Epidermal melanocyte (primary cell): ENCODE data around the gene CDH2.

ENCODE experiments used
- DNase-seq: peaks from one replicate; pipeline ENCODE4 v3.0.0; 2011; ENCODE audit warnings: low spot score; ENCODE audit not compliant: insufficient read length

Gene CDH2

DNA sequence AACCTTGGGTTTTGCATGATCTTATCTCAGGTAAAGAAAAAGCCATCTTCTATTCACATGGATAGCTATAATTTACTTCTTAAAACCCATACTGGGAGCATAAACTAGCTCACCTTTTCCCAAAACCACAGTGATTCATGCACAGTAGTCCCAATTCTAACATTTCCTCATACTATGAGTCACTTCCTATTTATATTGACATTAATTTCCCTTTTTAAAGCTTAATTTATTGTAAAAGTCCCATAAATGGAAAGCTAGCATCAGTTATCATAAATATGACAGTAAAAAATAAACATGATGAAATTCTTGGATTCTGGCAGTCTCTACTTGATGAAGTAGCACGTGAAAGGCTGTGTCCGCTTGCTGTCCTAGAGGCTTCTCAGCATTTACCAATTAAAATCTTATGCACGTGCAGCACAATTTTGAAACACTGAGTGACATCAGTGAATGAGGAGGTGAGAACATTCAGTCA lies 180.1 kb downstream of the CDH2 start:
- DNase-seq = no peak

DNA sequence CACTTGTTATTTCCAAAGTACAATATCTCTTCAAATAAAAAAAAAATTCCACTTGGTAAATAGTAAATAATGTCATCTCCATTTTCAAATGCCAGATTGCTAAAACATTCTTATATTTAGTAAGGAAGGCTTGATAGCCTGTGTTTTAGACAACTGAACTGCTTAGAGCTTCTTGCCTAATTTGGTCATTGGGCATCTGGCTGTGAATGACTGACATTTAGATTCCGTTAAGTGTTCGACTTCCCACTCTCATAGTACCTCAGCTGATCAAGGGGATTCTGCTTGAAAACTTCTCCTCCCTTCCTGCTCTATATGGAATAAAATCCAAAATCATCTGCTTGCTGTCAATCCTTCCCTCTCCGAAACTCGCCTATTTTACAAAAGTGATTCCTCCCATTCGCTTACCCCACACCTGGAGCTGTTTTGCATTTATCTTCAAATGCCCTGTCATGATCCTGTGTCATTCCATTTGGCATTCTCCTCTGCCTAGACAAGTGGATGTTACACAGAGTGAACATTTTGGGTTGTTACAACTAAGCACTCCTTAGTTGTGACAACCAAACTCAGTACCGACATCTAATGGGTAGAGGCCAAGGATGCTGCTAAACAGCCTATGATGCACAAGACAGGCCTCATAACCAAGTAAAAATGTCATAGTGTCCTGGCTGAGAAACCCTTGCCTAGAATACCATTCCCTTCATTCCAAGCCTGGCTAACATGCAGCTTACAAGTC lies 181.0 kb downstream of the CDH2 start:
- DNase-seq = no peak

DNA sequence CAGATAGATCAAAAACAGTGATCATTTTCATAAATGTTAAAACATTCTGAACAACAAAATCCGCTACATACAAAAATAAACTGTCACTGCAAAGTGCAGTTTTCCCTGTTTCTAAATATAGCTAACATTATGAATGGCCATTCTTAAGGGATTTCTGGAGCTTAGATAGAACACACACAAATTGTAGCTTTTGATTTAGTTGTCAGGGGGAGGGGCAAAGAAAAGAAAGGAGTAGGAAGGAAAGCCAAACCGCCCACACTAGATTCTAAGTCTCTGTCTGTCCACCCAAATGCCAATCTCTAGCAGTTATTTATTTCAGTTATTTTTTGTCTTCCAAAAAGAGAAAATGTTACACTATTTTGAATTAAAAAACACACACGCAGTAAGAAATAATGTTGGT lies 182.4 kb downstream of the CDH2 start:
- DNase-seq = no peak

DNA sequence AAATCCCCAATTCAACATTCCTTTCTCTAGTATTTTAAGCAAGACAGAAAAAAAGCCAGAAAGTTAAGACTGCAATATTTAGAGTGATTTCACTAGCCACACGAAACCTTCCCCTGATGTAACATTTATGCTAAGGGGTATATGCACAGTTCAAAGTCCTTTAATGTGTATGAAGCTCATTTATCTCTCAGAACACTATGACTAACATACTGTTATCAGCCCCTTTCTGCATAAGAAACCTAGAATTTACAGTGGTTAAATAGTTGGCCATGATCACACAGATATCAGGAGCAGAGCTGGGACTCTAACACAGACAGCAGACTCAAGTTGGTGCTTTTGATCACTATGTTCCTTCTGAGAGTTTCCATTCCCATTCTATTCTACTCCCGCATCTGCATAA lies 185.5 kb downstream of the CDH2 start:
- DNase-seq = no peak

DNA sequence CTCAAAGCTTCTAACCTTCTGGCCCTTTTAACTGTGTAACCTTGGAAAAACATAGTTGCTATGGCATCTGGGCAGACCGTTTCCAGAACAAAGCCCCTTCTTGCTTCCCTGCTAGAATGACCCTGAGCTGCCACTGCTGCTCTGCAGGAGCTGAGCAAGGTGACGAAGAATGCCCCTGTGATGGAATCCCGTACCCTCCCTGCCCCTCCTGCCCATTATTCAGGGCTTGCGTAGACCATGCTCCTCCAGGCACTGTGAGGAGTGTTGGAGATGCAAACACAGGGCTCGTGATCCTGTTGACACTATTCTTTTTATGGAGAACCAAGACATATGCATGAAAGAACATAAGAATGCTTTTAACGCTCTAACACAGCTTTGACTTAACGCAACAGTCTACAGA lies 191.1 kb downstream of the CDH2 start:
- no peak for DNase-seq

DNA sequence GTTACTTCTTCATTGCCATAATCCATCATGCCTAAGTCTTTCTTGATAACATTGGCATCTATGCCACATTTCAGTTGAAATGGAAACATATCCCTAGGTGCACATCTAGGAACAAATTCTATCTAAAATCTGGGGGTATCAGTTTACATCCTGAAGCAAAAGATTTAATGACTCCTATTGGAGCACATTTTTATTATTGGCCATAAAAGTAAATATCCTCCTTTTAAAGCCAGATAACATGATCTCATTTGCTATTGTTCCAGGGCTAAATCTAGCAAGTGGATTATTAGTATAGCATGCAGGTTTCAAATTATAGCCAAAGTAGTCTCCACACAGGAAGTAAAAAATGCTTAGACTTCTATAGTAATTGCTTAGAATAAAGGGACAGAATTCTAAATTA lies 193.2 kb downstream of the CDH2 start:
- DNase-seq = no peak

DNA sequence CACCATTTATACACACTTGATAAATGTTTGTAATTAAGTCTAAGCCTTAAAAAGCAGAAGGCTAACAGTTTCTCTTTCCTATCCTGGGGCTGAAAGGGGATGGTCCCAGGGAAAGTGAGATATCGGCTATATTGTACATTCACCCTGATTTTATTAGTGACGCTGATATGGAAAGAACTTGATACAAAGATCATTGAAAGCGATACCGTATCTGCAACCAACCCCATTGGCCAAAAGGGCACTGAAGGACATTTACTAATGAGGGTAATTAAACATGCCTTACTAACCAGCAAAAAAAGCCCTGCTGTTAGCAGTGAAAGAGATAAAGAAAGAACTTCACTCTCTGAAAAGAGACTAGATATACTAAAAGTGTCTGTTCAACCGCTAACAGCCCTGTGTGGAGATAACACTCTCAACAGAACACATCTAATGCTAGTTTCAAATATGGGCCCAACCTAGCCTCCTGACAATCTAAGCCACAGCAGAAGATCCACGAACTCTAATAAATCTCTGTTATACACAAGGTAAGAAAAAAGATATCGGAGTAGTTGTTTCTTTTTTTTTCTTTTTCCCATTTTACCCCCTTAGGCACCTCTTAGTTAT lies 200.0 kb downstream of the CDH2 start:
- no peak for DNase-seq

DNA sequence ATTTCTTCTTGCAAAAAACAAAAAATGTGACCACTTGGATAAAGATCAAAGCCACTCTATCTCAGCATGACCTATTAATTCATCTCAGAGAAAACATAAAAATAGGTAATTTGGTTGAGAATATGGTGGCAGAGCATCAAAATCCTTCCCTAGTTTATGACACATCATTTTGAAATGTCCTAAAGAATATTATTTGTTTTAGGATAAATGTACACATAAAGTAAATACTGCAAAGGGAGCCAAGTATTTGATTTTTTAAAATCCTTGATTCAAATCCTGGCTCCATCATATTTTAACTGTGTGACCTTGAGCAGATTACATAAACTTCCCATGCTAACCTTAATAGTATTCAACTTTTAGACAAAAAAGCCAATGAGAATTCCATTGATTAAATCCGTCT lies 206.6 kb downstream of the CDH2 start:
- DNase-seq = no peak

DNA sequence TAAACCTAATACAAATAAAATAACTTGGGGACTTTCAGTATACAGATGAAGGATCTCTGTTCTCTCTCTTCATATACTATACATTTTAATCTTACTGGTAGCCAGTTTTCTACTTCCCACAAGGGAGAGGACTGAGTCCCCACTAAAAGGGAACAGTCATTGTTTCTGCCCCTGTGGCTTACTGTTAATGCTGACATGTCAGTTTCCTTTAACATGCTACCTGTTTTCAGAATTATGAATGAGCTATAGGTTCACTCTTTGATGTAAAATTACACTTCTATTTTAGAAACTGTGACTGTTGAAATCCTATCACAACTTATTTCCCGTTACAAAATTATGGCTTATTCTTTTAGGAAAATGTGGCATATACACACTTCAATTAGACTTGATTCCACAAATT lies 207.7 kb downstream of the CDH2 start:
- DNase-seq = no peak

DNA sequence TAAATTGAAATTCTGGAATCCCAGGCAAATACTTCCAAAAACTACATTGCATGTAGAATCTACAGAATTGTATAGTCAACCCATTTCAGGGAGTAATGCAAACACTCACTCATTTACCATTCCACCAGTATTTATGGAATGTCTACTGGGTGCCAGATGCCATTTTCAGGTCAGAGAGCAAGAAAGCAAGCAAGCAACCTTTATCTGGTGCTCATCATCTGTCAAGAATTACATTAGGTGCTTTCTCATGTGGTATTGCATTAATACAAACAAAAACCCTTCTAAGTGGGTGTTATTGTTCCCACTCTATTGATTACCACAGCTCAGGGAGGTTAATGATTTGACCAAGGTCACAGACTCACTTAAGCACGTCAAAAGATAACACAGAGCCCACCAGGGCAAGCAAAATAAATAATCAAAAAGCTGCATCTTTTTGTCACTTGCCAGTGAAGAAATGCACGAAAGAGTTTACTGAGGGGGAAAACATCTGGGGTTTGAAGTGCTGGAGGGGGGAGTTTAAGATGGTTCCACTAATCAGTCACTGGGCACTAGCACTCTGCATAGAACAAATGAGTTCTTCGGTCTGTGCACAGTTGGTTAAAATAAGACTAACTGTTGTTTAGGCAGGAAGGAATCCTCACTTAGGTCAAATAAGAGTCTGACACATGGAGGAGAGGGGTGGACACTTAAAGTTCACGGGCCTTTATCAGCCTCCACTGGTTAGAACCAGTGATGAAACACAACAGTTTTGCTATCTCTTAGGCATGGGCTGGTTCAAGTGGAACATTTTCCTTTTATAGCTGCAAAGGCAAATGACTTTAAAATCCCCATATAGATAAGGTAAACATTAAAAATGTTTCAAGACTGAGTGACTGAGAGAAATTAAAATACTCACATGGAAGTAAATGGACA lies 208.8 kb downstream of the CDH2 start:
- DNase-seq = no peak

DNA sequence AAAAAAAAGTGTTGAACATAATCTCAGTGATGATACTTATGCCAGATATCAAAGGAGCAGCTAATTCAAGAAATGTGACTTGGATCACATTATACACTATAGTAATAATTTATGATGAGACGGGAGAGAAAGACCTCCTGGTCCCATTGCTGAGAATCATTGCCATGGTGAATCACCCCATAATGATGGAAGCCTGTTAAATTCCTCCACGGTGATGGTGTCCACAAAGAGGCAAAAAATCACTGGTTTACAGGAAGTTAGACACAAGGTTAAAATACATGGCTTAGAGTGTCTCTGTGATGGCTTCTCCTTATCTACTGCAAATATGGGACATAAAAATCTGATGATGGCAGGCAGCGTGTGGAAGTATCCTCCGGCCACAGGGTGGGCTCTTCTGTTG lies 210.0 kb downstream of the CDH2 start:
- no peak for DNase-seq

DNA sequence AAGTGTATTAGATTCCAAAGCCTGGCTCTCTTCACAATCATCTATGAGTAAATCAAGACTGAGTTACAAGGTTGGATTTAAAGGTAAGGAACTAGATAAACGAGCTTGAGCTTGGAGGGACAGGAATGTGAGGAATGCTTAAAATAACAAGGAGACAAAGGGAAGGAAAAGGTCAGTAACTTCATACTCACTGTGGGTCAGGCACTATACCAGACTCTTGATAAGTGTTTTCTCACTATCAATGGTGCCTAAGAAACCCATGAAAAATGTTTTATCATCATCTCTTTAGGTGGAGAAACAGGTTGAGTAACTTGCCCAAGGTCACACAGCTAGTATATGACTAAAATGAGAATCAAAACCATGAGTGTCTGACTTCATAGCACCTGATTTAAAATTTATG lies 212.1 kb downstream of the CDH2 start:
- DNase-seq = no peak

DNA sequence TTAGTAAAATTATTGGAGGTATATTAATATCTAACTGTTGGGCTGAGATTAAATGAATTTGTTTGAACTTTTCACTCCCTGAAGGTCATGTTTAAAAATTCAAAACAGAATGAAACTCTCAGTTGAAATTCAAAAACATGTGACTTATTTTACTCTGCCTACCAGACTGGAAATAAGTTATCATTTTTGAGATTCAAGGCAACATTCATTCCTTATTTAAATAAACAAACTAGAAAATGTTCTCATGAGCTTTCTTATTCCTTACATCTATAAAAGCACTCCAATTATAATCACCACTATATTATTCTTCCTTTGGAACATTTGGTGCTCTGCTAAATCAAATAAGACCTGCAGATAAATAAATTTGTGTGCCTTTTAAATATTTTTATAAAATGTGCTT lies 217.8 kb downstream of the CDH2 start:
- no peak for DNase-seq

DNA sequence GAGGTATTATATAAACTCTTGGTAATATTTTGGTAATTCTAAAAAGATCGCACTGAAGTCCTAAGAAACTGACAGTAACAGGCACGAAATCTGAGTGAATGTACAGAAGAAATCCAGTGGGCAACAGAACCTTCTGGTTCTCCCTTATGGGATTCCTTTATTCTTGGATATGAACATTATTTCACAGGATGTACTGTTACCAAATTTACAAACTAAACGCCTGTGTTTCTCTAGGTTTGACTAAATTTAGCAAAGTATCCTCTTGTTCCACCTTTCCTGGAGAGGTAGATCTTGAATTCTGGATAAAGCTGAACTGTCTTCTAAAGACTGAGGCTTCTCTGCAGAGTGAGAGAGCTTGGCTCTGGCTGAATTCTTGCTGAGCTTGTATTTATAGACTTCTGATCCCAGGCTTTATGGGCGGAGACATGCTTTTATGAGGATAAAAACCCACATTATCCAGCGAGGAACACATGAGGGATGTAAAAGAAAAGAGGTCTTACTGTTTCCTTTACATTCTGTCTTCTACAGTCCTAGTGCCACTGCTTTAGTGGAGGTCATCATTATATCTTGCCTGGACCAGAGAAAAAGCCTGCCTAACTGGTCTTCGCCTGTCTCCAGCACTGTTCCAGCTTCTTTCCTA lies 220.8 kb downstream of the CDH2 start:
- DNase-seq = no peak

DNA sequence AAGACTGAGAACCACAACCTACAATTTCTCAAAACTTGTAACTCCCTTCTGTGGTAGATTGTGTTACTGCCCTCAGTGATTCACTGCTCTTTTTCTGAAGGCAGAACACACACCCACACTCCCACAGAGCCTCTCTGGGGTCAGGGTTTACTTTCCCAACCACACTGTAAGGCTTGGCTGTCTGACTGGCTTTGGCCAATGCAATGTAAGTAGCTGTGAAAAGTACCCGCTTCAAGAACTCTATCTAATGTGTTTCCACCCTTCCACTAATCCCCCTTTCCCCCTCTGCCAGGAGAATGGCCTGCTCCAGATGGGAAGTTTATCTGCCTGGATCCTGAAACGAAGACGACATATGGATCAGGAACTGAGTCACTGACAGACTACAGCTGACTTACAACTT lies 222.7 kb downstream of the CDH2 start:
- no peak for DNase-seq

DNA sequence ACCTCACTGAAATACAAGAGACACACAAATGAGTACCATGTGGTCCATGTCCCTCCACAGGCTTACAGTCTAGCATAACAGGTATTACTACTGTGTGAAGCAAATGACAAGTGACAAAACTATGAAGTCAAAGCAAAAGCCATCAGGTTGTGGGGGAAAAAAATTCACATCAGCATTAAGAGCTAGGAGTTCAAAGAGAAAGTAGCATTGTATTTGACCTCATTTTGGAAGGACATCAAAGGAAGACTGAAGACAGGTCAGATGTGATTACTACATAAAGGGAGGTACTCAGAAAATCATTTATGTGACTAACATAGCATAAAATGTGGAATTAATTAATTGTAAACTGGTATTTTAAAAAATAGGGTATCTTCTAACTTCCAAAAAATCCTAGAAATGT lies 224.2 kb downstream of the CDH2 start:
- DNase-seq = no peak

DNA sequence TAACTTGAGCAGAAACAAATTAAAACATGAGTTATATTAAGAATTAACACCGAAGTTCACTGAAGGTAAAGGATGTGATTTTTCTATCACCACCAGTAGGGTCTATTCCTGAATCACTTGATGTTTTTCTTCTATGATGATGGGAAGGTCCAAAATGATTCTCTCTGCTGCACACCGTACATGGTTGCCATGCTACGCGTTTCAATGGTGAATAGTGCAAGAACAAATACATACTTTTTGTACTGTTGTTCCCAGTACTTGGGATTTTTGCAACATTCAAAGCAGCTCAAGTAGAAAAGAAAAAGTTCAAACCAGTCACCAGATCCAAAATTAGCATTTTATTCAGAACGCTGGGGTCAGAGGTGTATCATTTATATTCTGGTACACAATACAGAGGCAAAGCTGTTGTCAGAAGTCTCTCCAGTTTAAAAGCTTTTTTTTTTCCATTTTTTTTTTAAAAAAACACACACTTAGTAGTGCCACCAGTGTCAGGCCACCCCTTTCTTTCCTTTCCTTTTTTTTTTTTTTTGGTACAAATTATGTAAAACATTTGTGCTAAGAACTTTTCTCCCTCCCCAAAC lies 226.2 kb downstream of the CDH2 start:
- DNase-seq = no peak

DNA sequence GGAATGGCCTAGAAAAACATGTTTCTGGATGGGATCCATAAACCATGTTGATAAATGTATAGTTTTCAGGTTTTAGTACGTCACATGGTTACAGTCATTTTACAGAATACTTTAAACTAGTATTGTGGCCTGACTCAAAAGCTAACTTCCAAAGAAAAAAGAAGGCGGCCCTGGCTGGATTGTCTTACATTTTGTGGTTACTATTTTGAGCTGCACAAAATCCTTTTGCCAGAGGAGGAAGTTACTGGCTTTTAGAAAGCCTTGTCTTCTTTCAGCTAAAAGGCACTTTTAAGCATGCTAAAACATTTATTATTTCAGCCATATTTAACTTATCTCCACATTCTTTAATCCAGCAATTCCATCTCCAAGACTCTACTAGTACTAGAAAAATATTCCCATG lies 227.9 kb downstream of the CDH2 start:
- no peak for DNase-seq

DNA sequence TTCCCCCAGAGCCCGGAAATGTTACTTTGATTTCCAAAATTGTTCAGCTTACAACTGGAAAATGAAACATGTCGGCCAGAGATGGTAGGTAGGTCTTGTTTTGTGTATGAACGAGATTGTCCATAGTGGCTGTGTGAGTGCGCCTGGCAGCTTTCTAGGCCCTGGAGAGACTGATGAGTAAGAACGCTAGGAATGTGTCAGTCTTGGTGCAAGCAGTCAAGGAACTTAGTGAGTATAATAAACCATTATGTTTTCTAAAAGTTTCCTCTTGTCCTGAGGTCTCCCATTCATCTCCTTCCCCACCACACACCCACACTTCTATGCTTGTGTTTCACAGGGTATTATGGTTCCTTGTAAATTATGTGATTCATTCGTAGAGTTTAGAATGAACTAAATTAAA lies 234.2 kb downstream of the CDH2 start:
- no peak for DNase-seq

DNA sequence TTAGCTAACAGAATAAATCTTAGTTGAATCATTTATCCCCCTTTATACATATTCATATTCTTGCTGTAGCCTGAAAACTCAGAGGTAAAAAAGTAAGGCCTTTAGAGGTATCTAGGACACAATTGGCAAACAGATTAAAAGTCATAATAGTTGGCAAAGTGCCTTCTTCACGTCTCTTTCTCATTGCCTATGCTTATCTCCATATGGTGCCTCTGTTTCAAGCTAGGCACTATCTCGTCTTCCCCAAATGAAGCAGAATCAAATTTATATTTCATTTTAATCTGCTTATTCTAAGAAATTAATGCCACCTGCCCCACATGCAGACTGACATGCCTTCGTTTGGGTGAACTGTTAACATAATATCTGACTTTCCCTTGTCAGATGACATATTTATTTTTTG lies 245.4 kb downstream of the CDH2 start:
- no peak for DNase-seq

DNA sequence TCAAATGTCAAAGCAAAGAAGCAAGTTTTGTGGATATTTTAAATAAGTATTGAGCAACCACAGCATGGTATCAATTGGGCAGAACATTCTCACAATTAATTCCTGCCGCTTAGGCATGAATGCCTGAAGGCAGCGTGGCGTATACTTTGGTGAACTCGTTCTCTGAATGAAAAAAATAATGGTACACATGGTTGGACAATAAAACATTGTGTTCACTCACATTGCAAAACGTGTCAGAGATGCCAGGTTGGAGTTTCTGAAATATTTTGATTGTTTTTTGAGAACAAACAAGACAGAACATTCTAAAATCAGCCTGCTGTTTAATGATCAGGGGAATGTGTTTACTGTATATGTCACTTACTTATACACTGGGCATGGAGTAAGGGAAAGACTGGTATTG lies 254.2 kb downstream of the CDH2 start:
- DNase-seq = no peak
